Prostate gland (tissue), 2 donors: ENCODE results near the gene LRRC28.

Experiments used
- CTCF ChIP-seq, 4 experiments: fragments of 200-600 bp in 2 of 4; fragments of 450-650 bp in 2 of 4; sonication (generic) in 2 of 4; IDR thresholded peaks; 1 replicate in 3 of 4; 2 replicates in 1 of 4; pipeline ENCODE4 v1.5.1; 2016 to 2019; ENCODE audit warnings: antibody characterized with exemption in 4 of 4, mild to moderate bottlenecking in 2 of 4, moderate library complexity in 2 of 4
- POLR2A ChIP-seq: fragments of 450-650 bp; IDR thresholded peaks from one replicate; pipeline ENCODE4 v1.6.1; 2016; ENCODE audit warnings: antibody characterized with exemption, mild to moderate bottlenecking
- POLR2AphosphoS5 ChIP-seq: sonication (generic); formaldehyde crosslinking; IDR thresholded peaks from one replicate; pipeline ENCODE4 v1.6.1; 2017; ENCODE audit warnings: antibody characterized with exemption

- no peak for TF ChIP-seq CTCF (IDR thresholded peaks at IDR 0.05)
- TF ChIP-seq POLR2A: no peak
- no peak for TF ChIP-seq POLR2AphosphoS5
Observed at GRCh38 chr15:99273801-99274200, 22.5 kb downstream of the LRRC28 start.
